ENCODE results near the gene SLC9A3.

GRCh38 chr5:567664-568060, 43.4 kb upstream of the SLC9A3 start:
- no peak for TF ChIP-seq CTCF (IDR thresholded peaks at IDR 0.05)
- TF ChIP-seq POLR2A (IDR thresholded peaks at IDR 0.05), result no peak

Data from esophagus squamous epithelium (tissue), 4 donors.